HepG2 (cell line): ENCODE measurements around the gene CENATAC.

Experiments
- ATM ChIP-seq: fragments of 450-650 bp; IDR thresholded peaks from 2 replicates; pipeline ENCODE4 v1.7.1; 2017; ENCODE audit warnings: mild to moderate bottlenecking, borderline replicate concordance
- JUNB ChIP-seq: sonication (generic); formaldehyde crosslinking; IDR thresholded peaks from 2 replicates; pipeline ENCODE4 v1.8.0; 2022; ENCODE audit warnings: missing genetic modification reagents, mild to moderate bottlenecking, borderline replicate concordance
- SAP130 ChIP-seq: IDR thresholded peaks from 2 replicates; pipeline ENCODE4 v1.6.1; 2016; ENCODE audit warnings: low read depth
- STAG1 ChIP-seq: sonication (generic); formaldehyde crosslinking; IDR thresholded peaks from 2 replicates; pipeline ENCODE4 v1.4.0; 2020; ENCODE audit warnings: missing genetic modification reagents
- TCF7 ChIP-seq: sonication (generic); IDR thresholded peaks from 2 replicates; pipeline ENCODE4 v1.6.1; 2016; ENCODE audit warnings: antibody characterized with exemption, low read depth
- TCF7L2 ChIP-seq: IDR thresholded peaks from 2 replicates; pipeline ENCODE4 v1.6.1; 2011; ENCODE audit warnings: mild to moderate bottlenecking, low read depth, low read length, moderate library complexity
- ZNF232 ChIP-seq: sonication (generic); formaldehyde crosslinking; IDR thresholded peaks from 2 replicates; pipeline ENCODE4 v1.4.0; 2020; ENCODE audit warnings: missing genetic modification reagents, borderline replicate concordance
- TF ChIP-seq, protein P1 (sequence below): IDR thresholded peaks from 2 replicates; pipeline ENCODE4 v1.6.1; 2016; ENCODE audit warnings: low read depth, control low read depth

DNA sequence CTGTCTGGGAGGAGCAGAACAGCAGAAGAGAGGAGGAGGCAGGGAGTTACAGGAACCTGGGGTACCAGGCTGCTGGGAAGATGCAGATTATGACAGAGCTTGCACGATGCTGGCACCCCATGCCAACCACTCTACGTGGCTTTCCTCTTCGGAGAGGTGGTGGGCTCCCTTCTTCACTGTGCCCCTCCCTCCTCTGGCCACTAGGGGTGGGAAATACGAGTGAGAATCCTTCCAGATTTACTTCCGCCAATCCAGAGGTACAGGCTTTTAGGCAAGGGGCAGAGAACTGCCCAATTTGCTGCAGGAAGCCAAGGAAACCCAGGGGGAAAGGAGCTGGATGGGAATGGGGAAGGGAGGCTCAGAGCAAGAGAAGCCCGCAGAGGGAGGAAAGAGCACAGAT lies 46.8 kb downstream of the CENATAC start:
- no peak for TF ChIP-seq SAP130 (CRISPR knock-in tag)
- no peak for TF ChIP-seq TCF7L2
- TF ChIP-seq ZNF232 (CRISPR knock-in tag), result no peak
- no peak for TF ChIP-seq TCF7
- TF ChIP-seq ATM, result no peak
- TF ChIP-seq STAG1 (CRISPR knock-in tag), result no peak
- TF ChIP-seq, protein P1, sequence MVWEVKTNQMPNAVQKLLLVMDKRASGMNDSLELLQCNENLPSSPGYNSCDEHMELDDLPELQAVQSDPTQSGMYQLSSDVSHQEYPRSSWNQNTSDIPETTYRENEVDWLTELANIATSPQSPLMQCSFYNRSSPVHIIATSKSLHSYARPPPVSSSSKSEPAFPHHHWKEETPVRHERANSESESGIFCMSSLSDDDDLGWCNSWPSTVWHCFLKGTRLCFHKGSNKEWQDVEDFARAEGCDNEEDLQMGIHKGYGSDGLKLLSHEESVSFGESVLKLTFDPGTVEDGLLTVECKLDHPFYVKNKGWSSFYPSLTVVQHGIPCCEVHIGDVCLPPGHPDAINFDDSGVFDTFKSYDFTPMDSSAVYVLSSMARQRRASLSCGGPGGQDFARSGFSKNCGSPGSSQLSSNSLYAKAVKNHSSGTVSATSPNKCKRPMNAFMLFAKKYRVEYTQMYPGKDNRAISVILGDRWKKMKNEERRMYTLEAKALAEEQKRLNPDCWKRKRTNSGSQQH (CRISPR knock-in tag), result no peak
- no peak for TF ChIP-seq JUNB (CRISPR knock-in tag)
